HG03469 (cell line): ENCODE results near the gene CD22.
A peak's percentile ranks its signal among the peaks of the same experiment; 100 is the strongest.

Experiments used
- ATAC-seq: cut with Tn5 transposase; IDR thresholded peaks from one replicate; pipeline ENCODE4 v1.9.1; 2021; ENCODE audit warnings: mild to moderate bottlenecking, moderate library complexity, moderate number of reproducible peaks; ENCODE audit not compliant: unreplicated experiment

CD22 gene

DNA sequence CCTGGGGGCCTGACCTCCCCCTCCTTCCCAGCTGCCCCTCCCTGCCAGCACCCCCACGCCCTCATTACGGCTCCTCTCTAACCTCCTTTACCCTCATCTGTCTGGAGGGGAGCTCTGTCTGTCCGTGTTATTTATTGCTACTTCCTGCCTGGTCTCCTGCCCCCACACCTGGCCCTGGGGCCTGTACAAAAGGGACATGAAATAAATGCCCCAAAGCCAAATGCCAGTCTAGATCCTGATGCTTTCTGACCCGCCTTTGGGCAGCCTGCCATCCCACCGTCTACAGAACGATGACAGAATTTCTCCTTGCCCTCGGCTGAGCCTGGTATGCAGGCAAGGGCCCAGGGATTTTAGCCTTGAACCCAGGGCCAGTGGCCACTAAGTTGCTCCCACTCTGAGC is 15.4 kb upstream of the CD22 start:
- no peak for ATAC-seq

DNA sequence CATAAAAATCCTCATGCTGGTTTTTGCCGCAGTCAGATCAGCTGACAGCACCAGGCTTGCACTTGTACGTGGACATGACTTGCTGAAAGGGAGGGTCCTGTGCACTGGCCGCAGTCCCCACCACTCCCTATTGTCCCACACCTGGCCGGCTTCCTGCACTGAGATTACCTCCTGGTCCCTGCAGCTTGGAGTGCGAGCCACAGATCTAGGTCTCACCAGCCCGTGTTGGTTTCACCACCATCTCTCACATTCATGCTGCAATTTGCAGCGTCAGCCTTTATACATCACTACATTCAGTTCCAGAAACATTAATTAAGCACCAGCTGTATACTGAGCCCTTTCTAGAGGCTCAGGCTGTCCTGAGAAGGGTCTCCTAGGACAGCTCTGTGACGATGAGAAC is 15.0 kb upstream of the CD22 start:
- no peak for ATAC-seq

DNA sequence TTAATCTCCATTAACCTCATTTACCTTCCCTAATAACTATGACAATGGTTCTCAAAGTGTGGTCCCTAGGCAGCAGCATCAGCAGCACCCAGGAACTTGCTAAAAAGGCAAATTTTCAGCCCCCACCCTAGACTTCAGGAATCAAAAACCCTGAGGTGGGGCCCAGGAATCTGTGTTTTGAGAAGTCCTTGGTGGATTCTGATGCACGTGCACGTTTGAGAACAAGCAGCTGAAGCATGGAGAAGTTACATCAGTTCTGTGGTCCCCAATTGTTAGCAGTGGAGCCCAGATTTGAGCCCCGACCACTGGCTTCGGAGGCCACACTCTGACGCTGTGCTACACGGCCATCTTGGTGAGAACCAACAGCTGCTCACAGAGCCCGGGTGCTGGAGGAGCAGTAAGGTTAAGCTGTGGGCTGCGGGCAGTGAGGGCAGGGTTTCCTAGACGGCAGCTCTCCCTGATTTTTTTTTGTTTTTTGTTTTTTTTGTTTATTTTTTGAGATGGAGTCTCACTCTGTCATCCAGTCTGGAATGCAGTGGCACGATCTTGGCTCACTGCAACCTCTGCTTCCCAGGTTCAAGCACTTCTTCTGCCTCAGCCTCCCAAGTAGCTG is 14.0 kb upstream of the CD22 start:
- no peak for ATAC-seq

DNA sequence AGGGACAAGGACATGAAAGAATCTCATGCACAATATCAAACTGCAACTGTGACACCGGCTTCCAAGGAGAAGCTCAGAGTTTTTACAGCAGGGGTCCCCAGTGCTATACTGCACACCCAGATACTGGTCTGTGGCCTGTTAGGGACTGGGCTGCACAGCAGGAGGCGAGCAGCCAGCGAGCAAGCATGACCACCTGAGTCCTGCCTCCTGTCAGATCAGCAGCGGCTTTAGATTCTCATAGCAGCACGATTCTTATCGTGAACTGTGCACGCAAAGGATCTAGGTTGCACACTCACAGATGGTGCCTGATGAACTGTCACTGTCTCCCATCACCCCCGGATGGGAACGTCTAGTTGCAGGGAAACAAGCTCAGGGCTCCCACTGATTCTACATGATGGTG is 13.1 kb upstream of the CD22 start:
- no peak for ATAC-seq

DNA sequence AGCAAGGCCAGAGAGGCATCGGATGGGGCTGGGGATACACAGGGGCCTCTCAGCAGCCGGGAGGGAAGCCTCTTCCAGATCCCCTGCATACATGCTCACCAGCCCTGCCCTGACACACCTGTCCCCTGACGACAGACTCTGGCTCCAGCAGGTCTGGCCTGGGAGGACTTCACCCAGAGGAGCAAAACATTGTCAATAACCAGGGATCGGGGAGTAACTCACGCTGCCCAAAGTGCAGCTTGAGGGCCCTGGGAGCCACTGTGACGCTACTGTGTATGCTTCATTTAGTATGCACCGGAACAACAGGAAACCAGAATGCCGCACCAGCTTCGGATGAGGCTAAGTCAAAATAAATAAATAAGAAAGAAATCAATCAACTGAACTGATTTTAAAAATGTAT is 12.4 kb upstream of the CD22 start:
- no peak for ATAC-seq

DNA sequence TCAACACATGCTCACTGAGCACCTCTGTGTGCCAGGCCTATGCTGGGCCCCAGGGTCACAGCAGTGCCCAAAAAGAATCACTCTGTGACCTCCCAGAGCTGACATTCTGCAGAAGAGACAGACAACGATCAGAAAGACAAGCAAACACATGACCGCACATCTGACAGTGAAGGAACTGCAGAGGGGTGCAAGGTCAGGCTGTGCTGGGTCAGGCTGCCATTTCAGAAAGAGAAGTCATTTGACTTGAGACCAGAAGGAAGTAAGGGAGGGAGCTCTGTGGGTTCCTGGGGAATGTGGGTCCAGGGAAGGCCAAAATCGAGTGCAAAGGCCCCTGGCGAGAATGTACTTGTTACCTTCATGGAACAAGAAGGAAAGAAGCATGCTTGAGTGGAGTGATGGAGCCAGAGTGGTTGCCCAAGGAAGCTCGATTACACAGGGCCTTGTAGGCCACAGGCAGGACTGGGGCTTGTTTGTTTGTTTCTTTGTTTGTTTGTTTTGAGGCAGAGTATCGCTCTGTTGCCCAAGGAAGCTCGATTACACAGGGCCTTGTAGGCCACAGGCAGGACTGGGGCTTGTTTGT is 11.4 kb upstream of the CD22 start:
- no peak for ATAC-seq

DNA sequence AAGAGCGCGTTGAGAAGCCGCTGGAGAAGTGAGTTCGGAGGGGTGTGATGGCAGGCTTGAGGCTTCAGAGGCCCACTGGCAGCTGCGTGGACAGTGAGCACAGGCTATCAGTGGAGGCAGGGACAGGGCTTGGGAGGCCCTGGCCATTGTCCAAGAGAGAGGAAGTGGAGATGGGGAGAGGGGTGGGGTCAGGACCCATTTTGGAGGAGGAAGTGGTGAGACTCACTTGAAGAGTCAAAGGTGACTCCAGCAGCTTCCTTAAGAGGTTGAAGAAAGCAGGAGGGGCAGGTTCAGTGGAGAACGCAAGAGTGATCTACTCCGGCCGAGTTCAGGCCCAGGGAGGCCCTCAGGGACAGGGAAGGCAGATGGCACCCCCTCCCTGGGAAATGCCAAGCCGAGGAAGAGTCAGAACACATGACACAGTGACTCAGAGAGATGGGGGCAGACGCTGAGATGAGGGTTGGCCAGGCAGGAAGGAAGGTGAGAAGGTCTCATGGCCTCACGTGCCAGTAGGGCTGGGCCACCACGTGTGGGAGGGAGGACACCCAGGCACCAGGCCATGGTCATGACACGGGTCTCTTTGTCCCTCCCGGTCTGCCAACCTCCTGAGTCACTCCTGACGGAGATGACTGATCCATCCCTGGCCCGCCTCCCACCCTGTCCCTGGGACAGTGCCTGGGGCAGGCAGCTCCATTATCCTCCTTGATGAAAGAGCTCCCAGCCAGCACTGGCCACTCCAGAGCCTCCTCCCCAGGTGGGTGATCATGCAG is 10.1 kb upstream of the CD22 start:
- ATAC-seq, result no peak

DNA sequence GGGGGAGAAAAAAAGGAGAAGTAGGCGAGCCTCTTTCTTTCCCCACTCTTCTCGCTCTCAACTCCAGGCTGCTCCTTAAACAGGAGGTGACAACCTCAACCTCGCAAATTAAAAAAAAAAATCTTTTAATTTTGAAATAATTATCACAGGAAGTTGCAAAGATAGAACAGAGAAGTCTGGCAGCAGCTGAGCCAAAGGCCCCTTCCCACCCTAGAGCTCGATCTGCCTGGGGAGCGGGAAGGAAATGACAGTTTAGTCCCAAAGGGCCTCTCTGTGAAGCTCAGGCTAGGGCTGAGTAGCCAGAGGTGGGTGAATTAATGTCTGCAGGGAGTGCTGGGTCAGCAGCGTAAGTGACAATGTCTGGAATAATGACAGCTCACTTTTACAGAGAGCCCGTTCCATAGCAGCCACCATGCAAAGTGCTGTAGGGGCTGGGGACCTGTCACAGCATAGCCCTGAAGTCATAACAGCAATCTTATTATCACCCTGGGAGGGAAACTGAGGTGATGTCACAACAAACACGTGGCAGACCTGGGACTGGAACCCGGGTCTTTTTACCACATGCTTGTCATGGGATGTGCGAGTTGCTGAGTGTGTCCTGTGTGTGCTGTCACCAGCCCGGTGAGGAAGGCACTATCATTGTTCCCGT is 8.8 kb upstream of the CD22 start:
- ATAC-seq, result no peak

DNA sequence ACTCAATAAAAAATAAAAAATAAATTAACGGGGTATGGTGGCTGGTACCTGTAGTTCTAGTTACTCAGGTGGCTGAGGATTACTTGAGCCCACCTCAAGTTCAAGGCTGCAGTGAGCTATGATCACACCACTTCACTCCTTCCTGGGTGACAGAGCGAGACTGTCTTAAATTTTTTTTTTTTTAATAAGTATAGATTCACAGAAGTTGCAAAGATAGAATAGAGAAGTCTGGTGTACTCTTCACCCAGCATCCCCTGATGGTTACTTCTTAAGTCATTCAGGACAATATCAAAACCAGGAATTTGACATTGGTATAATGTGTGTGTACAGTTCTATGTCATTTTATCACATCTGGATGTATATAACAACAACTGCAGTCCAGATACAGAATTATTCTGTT is 7.7 kb upstream of the CD22 start:
- no peak for ATAC-seq

DNA sequence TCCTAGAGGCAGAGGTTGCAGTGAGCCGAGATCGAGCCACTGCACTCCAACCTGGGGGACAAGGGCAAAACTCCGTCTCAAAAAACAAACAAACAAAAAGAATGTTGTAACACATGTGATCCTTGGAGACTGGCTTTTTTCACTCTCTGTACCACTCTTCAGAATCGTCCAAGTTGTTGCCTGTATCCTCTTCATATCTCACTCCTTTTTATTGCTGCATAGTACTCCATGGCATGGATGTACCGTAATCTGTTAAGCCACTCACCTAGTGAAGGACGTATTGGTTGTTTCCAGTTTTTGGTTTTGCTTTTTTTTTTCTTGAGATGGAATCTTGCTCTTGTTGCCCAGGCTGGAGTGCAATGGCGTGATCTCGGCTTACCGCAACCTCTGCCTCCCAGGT is 7.0 kb upstream of the CD22 start:
- ATAC-seq, result no peak

DNA sequence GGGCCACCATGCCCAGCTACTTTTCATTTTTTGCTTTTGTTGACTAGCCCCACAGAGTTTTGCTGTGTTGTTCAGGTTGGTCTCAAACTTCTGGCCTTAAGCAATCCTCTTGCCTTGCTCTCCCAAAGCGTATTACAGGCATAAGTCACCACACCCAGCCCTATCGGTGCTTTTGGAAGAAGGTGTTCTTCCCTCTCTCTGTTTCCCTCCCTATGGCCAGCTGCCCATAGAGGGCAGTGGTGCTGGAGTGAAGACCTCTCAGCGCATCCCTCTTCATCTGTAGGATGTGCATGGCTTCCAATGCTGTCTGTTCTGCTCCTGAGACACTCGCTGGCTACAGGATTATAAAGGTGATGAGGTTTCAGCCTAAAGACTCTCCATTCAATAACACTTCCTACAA is 1.3 kb upstream of the CD22 start:
- ATAC-seq, result no peak

DNA sequence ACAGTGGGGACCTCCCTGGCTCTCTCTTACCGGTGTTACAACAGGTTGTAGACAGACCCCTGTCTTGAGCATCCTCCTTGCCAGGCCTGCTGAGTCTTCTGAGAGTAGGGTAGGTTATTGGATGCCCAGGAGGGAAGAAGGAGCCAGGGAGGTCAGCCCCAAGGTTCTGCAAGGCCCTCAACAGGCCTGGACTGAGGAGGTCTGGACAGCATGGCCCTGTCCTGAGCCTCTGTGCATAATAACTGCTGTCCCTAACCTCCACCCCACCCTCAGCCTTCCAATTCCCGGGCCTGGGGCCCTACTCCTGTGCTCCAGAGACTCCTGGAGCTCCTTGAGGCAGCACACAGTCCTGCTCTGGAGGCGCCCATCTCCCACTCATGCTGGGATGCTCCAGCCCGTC is 336 bp downstream of the CD22 start:
- no peak for ATAC-seq

DNA sequence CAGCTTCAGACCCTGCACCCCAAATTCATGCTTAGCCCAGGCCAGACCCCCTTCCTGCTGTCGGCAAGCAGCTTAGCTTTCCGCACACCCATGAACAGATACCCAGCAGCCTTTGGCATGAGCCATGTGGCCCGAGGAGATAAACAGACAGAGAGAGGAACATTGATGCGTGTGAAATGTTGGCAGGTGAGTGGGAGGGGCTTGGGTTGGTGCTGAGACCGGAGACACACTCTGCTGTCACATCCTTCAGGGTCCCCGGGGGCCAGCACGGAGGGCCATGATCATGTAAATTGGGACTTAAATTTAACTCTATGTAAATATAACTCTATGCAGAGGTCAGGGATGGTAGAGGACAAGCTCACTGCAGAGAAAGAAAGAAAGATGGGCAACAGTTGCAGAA is 1.5 kb downstream of the CD22 start:
- ATAC-seq, result peak; percentile 34

DNA sequence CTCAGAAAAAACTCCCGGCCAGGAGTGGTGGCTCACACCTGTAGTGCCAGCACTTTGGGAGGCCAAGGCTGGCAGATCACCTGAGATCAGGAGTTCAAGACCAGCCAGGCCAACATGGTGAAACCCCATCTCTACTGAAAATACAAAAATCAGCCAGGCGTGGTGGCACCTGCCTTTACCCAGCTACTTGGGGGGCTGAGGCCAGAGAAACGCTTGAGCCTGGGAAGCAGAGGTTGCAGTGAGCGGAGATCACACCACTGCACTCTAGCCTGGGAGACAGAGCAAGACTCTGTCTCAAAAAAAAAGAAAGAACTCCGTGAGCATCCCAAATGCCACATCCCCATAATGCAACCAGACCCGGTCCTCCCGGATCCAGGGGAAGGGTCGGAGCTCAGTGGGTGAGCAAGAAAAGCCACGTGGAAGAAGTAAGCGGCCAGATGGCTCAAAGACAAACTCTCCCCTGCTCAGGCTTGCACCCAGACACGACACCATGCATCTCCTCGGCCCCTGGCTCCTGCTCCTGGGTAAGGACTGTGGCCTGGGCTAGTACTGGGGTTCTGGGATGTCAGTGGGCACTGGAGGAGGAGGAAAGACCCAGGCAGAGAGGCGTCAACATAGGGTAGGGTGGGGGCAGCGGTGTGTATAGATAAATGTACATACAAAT is 2.7 kb downstream of the CD22 start:
- no peak for ATAC-seq

DNA sequence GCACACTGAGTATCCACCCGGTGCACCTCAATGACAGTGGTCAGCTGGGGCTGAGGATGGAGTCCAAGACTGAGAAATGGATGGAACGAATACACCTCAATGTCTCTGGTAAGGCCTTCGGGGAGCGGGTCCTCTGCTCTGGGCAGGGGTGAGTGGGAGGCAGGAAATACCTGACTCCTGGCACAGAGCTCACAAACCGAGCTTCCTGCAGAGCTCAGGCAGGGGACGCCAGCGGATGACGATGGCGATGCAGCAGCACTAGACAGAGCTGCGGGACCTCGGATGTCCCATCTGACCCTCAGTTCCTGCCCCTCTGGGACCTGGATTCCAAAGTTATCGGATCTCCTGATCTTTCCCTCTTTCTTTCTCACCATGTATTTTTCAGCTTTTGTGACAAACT is 3.8 kb downstream of the CD22 start:
- ATAC-seq, result no peak

DNA sequence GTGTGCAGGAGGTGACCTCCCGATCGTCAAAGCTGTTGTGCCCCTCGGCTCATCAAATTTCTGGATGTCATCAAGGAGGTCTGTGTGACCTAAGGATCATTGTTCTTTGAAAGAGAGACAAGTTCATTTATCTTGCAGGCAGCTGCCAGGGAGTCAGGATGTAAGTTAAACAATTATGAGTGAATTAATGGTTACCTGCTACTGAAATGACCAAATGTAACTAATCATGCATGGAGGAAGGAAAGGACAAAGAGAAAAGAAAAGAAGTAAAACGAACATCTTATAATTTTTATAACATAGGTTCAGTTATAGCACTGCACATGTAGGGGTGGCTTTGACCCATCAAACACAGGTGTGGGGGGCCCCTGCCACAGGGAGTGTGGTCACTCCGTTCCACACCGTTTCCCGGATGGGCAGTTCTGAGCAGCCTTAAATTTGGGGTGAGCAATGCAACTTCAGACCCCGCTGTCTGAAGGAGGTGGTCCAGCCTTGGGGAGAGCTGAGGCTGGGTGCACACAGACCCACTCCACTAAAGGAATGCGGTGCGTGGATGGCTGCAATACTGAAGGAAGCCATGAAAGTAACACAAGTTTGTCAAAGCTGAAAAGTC is 5.3 kb downstream of the CD22 start:
- ATAC-seq, result no peak

DNA sequence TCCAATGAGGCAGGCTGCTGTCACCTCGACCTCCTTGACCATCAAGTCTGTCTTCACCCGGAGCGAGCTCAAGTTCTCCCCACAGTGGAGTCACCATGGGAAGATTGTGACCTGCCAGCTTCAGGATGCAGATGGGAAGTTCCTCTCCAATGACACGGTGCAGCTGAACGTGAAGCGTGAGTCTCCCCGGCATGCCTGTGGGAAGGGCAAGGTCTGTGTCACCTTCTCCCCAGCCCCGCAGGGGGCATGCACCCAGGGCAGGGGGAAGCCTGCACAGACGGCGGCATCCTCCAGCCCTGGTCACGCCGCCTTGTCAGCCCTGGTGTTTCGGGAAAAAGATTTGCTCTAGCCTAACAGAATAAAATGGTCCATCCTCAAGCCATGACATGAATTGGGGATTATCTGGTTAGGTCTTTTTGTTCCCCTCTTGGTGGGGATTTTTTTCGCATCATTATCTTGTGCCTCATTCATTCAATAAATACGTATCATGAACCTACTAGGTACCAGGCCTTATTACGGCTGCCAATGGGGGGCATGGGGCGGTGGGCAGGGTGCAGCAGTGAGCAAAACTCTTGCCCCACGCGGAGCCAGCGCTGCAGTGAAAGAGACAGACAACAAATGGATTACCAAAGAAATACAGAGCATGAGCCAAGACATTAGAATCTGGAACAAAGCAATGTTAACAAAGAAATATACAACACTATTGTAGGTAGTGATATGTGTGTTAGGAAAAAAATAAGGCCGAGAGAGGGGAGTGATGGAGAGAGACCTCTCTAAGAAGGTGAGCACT is 7.4 kb downstream of the CD22 start:
- no peak for ATAC-seq

DNA sequence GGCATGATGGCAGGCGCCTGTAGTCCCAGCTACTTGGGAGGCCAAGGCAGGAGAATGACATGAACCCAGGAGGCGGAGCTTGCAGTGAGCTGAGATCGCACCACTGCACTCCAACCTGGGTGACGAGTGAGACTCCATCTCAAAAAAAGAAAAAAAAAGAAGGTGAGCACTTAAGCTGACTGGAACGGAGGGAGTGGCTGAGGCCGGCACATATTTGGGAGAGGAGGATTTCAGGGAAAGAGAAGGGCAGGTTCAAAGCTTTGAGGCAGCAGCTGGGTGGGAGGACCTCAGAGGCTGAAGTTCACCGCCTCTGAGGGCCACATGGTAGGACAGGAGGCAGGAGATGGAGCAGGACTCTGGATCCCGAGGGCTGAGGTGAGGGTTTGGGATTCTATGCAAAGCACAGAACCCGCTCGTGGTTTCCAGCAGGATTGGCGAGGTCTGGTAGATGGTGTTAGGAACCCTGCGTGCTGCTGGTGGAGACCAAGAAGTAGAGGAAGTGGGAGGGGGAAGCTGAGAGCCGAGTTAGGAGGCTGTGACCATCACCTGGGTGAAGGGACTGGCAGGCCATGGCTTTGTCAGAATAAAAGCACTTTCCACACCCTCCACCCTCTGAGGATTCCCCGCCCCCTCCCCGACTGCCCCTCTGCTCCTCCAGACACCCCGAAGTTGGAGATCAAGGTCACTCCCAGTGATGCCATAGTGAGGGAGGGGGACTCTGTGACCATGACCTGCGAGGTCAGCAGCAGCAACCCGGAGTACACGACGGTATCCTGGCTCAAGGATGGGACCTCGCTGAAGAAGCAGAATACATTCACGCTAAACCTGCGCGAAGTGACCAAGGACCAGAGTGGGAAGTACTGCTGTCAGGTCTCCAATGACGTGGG is 8.4 kb downstream of the CD22 start:
- no peak for ATAC-seq

DNA sequence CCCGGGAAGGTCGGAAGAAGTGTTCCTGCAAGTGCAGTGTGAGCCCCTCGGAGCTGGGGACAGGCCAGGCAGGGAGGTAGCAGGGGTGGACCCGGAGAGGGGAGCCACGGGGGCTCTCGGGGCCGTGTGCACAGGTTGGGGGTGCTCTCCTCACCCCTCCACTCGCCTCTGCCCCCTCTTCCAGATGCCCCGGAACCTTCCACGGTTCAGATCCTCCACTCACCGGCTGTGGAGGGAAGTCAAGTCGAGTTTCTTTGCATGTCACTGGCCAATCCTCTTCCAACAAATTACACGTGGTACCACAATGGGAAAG is 9.0 kb downstream of the CD22 start:
- no peak for ATAC-seq
